PFSK-1 (cell line): ENCODE results near the gene MCRIP2.

Source experiments
- FOXP2 ChIP-seq: optimal IDR thresholded peaks from 2 replicates; pipeline ENCODE3; 2011; ENCODE audit warnings: borderline replicate concordance, control low read depth, inconsistent platforms; ENCODE audit not compliant: insufficient read depth; ENCODE audit errors: extremely low read length, extremely low read depth
- POLR2AphosphoS5 ChIP-seq: IDR thresholded peaks from 2 replicates; pipeline ENCODE4 v1.6.1; 2012; ENCODE audit warnings: low read depth, mild to moderate bottlenecking, control low read depth, low read length, moderate library complexity
- REST ChIP-seq, 2 experiments: IDR thresholded peaks; 2 replicates each; pipeline versions ENCODE4 v1.6.1 to v1.8.0; 2011 to 2012; ENCODE audit warnings: low read depth in 2 of 2, low read length in 2 of 2, control low read depth in 1 of 2, inconsistent platforms in 1 of 2, mild to moderate bottlenecking in 1 of 2, moderate library complexity in 1 of 2; ENCODE audit not compliant: insufficient read depth in 1 of 2
- SIN3A ChIP-seq: IDR thresholded peaks from 2 replicates; pipeline ENCODE4 v1.6.1; 2012; ENCODE audit warnings: mild to moderate bottlenecking, low read length, moderate library complexity, borderline replicate concordance; ENCODE audit not compliant: insufficient read depth
- TAF1 ChIP-seq: IDR thresholded peaks from 2 replicates; pipeline ENCODE4 v1.6.1; 2012; ENCODE audit warnings: low read length, control low read depth, borderline replicate concordance; ENCODE audit not compliant: insufficient read depth

The MCRIP2 gene

GRCh38 chr16:622920-623280 lies 18.7 kb upstream of the MCRIP2 start:
- TF ChIP-seq FOXP2 (no peak), TAF1 (no peak), REST (IDR thresholded peaks at IDR 0.05; ENCODE audit: insufficient read depth in 1 of 2, low read depth in 2 of 2, low read length in 2 of 2) (no peak), SIN3A (no peak), POLR2AphosphoS5 (no peak)

- TF ChIP-seq TAF1 (no peak), REST (IDR thresholded peaks at IDR 0.05; ENCODE audit: insufficient read depth in 1 of 2, low read depth in 2 of 2, low read length in 2 of 2) (no peak), FOXP2 (no peak), POLR2AphosphoS5 (no peak), SIN3A (no peak)
Measured at GRCh38 chr16:624526-625070, 17.0 kb upstream of the MCRIP2 start.

GRCh38 chr16:625117-625976 lies 16.3 kb upstream of the MCRIP2 start:
- TF ChIP-seq TAF1 (no peak), SIN3A (no peak), FOXP2 (no peak), POLR2AphosphoS5 (no peak), REST (IDR thresholded peaks at IDR 0.05; ENCODE audit: insufficient read depth in 1 of 2, low read depth in 2 of 2, low read length in 2 of 2) (no peak)

- TF ChIP-seq TAF1, result no peak
- TF ChIP-seq REST (IDR thresholded peaks at IDR 0.05; ENCODE audit: insufficient read depth in 1 of 2, low read depth in 2 of 2, low read length in 2 of 2), result no peak
- TF ChIP-seq FOXP2, result no peak
- no peak for TF ChIP-seq SIN3A
- TF ChIP-seq POLR2AphosphoS5, result no peak
Measured at GRCh38 chr16:625977-626765, 15.5 kb upstream of the MCRIP2 start.
